A549 (cell line): ENCODE data around the gene OXNAD1. TPM values are rescaled to one million over a fixed set of nuclear protein-coding genes. Genes with fewer than 3 reads are reported as not detected.

ENCODE experiments used
- ATAC-seq, 2 experiments: fragments of 200-7000 bp in 1 of 2; fragments of >200 bp in 1 of 2; cut with Nextera tagmentation in 1 of 2; cut with Tn5 transposase in 1 of 2; 3 replicates each; pipeline versions ENCODE4 v1.8.0 to v1.9.1; 2018 to 2020; ENCODE audit warnings: mild to moderate bottlenecking in 1 of 2, moderate library complexity in 1 of 2
- CTCF ChIA-PET: fragments of 300-600 bp; sonication (Branson Sonifier 250); formaldehyde crosslinking; extraction: SDS; loops from one replicate; lab custom pipeline; 2021; ENCODE audit warnings: antibody characterized with exemption, inconsistent platforms; lab: Yijun Ruan, JAX
- POLR2A ChIA-PET: fragments of 350-600 bp; formaldehyde crosslinking; extraction: SDS; loops from one replicate; lab custom pipeline; 2021; ENCODE audit warnings: antibody characterized with exemption, inconsistent platforms; lab: Yijun Ruan, JAX
- DNase-seq, 2 experiments: peaks; one replicate each; pipeline versions ENCODE4 v3.0.0 to v3.0.0-alpha.2; 2011 to 2016; ENCODE audit warnings: low read depth in 1 of 2, low spot score in 1 of 2
- FAIRE-seq: peaks from 2 replicates; lab custom pipeline; 2011; peaks lifted over from hg19 to GRCh38; lab: Jason Lieb, UNC
- H3K27ac ChIP-seq, 2 experiments: fragments of >200 bp; sonication (Bioruptor Twin); formaldehyde crosslinking; 3 replicates each; pipeline ENCODE4 v1.5.1; 2016 to 2017
- H3K4me1 ChIP-seq: fragments of >200 bp; sonication (Bioruptor Twin); formaldehyde crosslinking; 3 replicates; pipeline ENCODE4 v1.6.1; 2016
- H3K4me2 ChIP-seq: fragments of >200 bp; sonication (Bioruptor Twin); formaldehyde crosslinking; 3 replicates; pipeline ENCODE4 v1.6.1; 2016
- H3K4me3 ChIP-seq: fragments of >200 bp; sonication (Bioruptor Twin); formaldehyde crosslinking; 3 replicates; pipeline ENCODE4 v1.5.1; 2016
- H3K9me3 ChIP-seq: fragments of >200 bp; sonication (Bioruptor Twin); formaldehyde crosslinking; 3 replicates; pipeline ENCODE4 v1.6.1; 2016
- ATOH8 ChIP-seq: fragments of 250-450 bp; sonication (Bioruptor Pico); IDR thresholded peaks from 2 replicates; pipeline ENCODE4 v1.5.0; 2020; ENCODE audit warnings: low read depth, mild to moderate bottlenecking, moderate library complexity
- EHF ChIP-seq: fragments of 250-450 bp; sonication (Bioruptor Pico); IDR thresholded peaks from 2 replicates; pipeline ENCODE4 v1.5.0; 2020; ENCODE audit warnings: mild to moderate bottlenecking
- FOSB ChIP-seq: fragments of 250-450 bp; sonication (Bioruptor Pico); IDR thresholded peaks from 2 replicates; pipeline ENCODE4 v1.5.0; 2020; ENCODE audit warnings: mild to moderate bottlenecking, moderate library complexity
- HDAC2 ChIP-seq: fragments of 200-600 bp; sonication (generic); IDR thresholded peaks from 2 replicates; pipeline ENCODE4 v1.6.1; 2016
- KDM5A ChIP-seq: fragments of 200-600 bp; sonication (generic); IDR thresholded peaks from 2 replicates; pipeline ENCODE4 v1.6.1; 2016; ENCODE audit warnings: antibody characterized with exemption, mild to moderate bottlenecking
- MAZ ChIP-seq: fragments of 150-350 bp; IDR thresholded peaks from 2 replicates; pipeline ENCODE4 v1.6.1; 2014; ENCODE audit warnings: antibody characterized with exemption, low read depth, low read length, borderline replicate concordance
- MYC ChIP-seq: IDR thresholded peaks from 2 replicates; pipeline ENCODE4 v1.6.1; 2012; ENCODE audit warnings: mild to moderate bottlenecking, inconsistent platforms, low read length, improper control_type of control experiment, borderline replicate concordance
- POLR2AphosphoS2 ChIP-seq: conservative IDR thresholded peaks from 2 replicates; pipeline ENCODE4 v1.6.1; 2012; ENCODE audit warnings: low read length, improper control_type of control experiment, inconsistent platforms
- SREBF2 ChIP-seq: fragments of 450-650 bp; IDR thresholded peaks from 2 replicates; pipeline ENCODE4 v1.6.1; 2014; ENCODE audit warnings: mild to moderate bottlenecking, moderate library complexity
- ZC3H11A ChIP-seq: fragments of 450-650 bp; IDR thresholded peaks from 2 replicates; pipeline ENCODE4 v1.6.1; 2014; ENCODE audit warnings: antibody characterized with exemption, mild to moderate bottlenecking
- WGBS: methylation state at CpG from one replicate; pipeline ENCODE4 v1.1.6; 2017; ENCODE audit errors: missing lambda C conversion rate; 5-methylcytosine and 5-hydroxymethylcytosine counted together
- polyA plus RNA-seq, 4 experiments: library from polyadenylated mRNA; depleted of rRNA in 3 of 4; stranded (reverse); fragments of >200 nt; fragmentation: RNase III in 1 of 4; extraction: RNeasy Plus Mini Kit Qiagen cat#74134 plus additional on column Dnase treatment in 1 of 4; gene quantifications; 2 replicates in 3 of 4; 3 replicates in 1 of 4; pipeline ENCODE4 v1.2.3, GENCODE V29; 2011 to 2017
- TF ChIP-seq, protein P1 (sequence below): fragments of 150-350 bp; IDR thresholded peaks from 2 replicates; pipeline ENCODE4 v1.6.1; 2014; ENCODE audit warnings: low read depth, mild to moderate bottlenecking, low read length
- TF ChIP-seq, protein P2 (sequence below): fragments of >200 bp; sonication (Bioruptor Twin); formaldehyde crosslinking; IDR thresholded peaks from 3 replicates; pipeline ENCODE4 v1.5.1; 2016
- TF ChIP-seq, protein P3 (sequence below): fragments of 450-650 bp; IDR thresholded peaks from 2 replicates; pipeline ENCODE4 v1.6.1; 2014; ENCODE audit warnings: antibody characterized with exemption
- TF ChIP-seq, protein P4 (sequence below): fragments of 200-600 bp; sonication (generic); IDR thresholded peaks from 2 replicates; pipeline ENCODE4 v1.6.1; 2016; ENCODE audit warnings: antibody characterized with exemption, mild to moderate bottlenecking, moderate library complexity
- TF ChIP-seq, protein P5 (sequence below): fragments of 250-450 bp; sonication (Bioruptor Pico); IDR thresholded peaks from 2 replicates; pipeline ENCODE4 v1.5.0; 2021; ENCODE audit warnings: mild to moderate bottlenecking, moderate library complexity, borderline replicate concordance

Gene OXNAD1
- polyA plus RNA-seq, 2 of the 4 experiments (the other 2 are of a cell fraction): 8.8 to 25.9 TPM

DNA sequence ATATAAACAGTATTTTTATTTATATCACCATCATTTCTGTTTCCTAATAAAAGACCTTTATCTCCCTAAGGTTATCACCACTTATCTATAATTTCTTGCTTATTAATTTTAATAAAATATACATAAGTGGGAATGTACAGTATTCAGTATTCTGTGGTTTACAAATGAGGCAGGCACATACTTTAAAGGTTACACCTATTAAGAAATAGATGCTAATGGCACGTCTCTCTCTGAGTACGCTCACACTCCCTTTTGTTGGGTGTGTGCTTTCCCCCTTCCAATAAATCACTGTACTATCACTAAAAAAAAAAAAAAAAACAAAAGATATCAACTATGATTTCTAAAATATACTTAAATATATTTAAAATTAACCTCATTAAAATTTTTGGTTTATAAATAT, 8.9 kb downstream of the OXNAD1 start (continued):
- TF ChIP-seq, protein P1, sequence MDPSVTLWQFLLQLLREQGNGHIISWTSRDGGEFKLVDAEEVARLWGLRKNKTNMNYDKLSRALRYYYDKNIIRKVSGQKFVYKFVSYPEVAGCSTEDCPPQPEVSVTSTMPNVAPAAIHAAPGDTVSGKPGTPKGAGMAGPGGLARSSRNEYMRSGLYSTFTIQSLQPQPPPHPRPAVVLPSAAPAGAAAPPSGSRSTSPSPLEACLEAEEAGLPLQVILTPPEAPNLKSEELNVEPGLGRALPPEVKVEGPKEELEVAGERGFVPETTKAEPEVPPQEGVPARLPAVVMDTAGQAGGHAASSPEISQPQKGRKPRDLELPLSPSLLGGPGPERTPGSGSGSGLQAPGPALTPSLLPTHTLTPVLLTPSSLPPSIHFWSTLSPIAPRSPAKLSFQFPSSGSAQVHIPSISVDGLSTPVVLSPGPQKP: no peak
- TF ChIP-seq, protein P2, sequence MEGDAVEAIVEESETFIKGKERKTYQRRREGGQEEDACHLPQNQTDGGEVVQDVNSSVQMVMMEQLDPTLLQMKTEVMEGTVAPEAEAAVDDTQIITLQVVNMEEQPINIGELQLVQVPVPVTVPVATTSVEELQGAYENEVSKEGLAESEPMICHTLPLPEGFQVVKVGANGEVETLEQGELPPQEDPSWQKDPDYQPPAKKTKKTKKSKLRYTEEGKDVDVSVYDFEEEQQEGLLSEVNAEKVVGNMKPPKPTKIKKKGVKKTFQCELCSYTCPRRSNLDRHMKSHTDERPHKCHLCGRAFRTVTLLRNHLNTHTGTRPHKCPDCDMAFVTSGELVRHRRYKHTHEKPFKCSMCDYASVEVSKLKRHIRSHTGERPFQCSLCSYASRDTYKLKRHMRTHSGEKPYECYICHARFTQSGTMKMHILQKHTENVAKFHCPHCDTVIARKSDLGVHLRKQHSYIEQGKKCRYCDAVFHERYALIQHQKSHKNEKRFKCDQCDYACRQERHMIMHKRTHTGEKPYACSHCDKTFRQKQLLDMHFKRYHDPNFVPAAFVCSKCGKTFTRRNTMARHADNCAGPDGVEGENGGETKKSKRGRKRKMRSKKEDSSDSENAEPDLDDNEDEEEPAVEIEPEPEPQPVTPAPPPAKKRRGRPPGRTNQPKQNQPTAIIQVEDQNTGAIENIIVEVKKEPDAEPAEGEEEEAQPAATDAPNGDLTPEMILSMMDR: no peak
- no peak for TF ChIP-seq ZC3H11A
- no peak for TF ChIP-seq EHF
- TF ChIP-seq KDM5A: no peak
- TF ChIP-seq, protein P3, sequence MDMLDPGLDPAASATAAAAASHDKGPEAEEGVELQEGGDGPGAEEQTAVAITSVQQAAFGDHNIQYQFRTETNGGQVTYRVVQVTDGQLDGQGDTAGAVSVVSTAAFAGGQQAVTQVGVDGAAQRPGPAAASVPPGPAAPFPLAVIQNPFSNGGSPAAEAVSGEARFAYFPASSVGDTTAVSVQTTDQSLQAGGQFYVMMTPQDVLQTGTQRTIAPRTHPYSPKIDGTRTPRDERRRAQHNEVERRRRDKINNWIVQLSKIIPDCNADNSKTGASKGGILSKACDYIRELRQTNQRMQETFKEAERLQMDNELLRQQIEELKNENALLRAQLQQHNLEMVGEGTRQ: no peak
- TF ChIP-seq HDAC2: no peak

GRCh38 chr3:16277471-16277870, 12.5 kb downstream of the OXNAD1 start:
- Histone ChIP-seq H3K4me2 (no peak overlapping the region), H3K4me3 (no peak overlapping the region), H3K4me1 (no peaks in the 10 kb centered on the region), H3K9me3 (no peaks in the 10 kb centered on the region), H3K27ac (no peak overlapping the region)
- FAIRE-seq (no peak), DNase-seq (no peak), ATAC-seq (no peak)
- ChIA-PET POLR2A (interaction anchor here (1.4 kb wide), 1 partner anchor 12 kb away, joined by 7 read pairs; the partner anchor contains the start of genes DPH3 and OXNAD1), CTCF (interaction anchor here (0.8 kb wide), 1 partner anchor 10 kb away, joined by 4 read pairs; no protein-coding TSS in a partner anchor)
- WGBS: 83% methylated on average over 3 of the region's 3 CpGs
- no peak for TF ChIP-seq HDAC2
- TF ChIP-seq, protein P4, sequence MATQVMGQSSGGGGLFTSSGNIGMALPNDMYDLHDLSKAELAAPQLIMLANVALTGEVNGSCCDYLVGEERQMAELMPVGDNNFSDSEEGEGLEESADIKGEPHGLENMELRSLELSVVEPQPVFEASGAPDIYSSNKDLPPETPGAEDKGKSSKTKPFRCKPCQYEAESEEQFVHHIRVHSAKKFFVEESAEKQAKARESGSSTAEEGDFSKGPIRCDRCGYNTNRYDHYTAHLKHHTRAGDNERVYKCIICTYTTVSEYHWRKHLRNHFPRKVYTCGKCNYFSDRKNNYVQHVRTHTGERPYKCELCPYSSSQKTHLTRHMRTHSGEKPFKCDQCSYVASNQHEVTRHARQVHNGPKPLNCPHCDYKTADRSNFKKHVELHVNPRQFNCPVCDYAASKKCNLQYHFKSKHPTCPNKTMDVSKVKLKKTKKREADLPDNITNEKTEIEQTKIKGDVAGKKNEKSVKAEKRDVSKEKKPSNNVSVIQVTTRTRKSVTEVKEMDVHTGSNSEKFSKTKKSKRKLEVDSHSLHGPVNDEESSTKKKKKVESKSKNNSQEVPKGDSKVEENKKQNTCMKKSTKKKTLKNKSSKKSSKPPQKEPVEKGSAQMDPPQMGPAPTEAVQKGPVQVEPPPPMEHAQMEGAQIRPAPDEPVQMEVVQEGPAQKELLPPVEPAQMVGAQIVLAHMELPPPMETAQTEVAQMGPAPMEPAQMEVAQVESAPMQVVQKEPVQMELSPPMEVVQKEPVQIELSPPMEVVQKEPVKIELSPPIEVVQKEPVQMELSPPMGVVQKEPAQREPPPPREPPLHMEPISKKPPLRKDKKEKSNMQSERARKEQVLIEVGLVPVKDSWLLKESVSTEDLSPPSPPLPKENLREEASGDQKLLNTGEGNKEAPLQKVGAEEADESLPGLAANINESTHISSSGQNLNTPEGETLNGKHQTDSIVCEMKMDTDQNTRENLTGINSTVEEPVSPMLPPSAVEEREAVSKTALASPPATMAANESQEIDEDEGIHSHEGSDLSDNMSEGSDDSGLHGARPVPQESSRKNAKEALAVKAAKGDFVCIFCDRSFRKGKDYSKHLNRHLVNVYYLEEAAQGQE: no peak
- no peak for TF ChIP-seq FOSB
- no peak for TF ChIP-seq ATOH8 (CRISPR knock-in tag)
- TF ChIP-seq, protein P5, sequence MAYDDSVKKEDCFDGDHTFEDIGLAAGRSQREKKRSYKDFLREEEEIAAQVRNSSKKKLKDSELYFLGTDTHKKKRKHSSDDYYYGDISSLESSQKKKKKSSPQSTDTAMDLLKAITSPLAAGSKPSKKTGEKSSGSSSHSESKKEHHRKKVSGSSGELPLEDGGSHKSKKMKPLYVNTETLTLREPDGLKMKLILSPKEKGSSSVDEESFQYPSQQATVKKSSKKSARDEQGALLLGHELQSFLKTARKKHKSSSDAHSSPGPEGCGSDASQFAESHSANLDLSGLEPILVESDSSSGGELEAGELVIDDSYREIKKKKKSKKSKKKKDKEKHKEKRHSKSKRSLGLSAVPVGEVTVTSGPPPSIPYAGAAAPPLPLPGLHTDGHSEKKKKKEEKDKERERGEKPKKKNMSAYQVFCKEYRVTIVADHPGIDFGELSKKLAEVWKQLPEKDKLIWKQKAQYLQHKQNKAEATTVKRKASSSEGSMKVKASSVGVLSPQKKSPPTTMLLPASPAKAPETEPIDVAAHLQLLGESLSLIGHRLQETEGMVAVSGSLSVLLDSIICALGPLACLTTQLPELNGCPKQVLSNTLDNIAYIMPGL (CRISPR knock-in tag): no peak
- no peak for TF ChIP-seq SREBF2
- TF ChIP-seq MYC: no peak
- no peak for TF ChIP-seq MAZ
- TF ChIP-seq POLR2AphosphoS2: no peak
